HG03103 (cell line): Measurements from ENCODE around the gene KCNQ1.

Source experiments
- ATAC-seq: cut with Tn5 transposase; IDR thresholded peaks from one replicate; pipeline ENCODE4 v1.9.1; 2021; ENCODE audit warnings: low read depth; ENCODE audit not compliant: unreplicated experiment

Gene KCNQ1

DNA sequence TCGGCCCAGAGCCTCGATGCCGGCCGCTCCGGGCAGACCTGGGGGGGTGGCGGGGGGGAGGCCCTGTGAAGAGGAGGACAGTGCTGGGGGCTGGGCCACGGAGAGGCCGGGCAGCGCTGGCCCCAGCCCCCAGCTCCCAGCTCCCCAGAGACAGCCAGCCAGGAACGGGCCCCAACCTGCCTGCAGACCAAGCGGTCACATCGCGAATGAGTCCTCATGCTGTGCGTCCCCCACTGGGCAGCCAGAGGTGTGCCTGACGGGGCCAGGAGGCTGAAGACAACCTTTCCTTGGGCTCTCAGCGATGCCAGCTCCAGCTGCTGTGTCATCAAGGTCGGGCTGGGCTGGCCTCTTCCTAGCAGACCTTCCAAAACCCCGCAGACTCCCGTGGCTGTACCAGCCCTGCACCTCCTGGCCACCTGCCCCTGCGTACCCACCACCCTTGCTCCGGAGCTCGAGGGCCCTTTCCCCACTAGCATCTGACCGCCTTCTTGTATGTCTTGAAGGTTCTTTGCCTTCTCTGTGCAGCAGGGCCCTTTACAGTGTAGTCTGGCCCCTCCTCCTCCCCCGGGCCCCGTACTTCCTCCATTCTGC, 352.4 kb downstream of the KCNQ1 start:
- no peak for ATAC-seq

DNA sequence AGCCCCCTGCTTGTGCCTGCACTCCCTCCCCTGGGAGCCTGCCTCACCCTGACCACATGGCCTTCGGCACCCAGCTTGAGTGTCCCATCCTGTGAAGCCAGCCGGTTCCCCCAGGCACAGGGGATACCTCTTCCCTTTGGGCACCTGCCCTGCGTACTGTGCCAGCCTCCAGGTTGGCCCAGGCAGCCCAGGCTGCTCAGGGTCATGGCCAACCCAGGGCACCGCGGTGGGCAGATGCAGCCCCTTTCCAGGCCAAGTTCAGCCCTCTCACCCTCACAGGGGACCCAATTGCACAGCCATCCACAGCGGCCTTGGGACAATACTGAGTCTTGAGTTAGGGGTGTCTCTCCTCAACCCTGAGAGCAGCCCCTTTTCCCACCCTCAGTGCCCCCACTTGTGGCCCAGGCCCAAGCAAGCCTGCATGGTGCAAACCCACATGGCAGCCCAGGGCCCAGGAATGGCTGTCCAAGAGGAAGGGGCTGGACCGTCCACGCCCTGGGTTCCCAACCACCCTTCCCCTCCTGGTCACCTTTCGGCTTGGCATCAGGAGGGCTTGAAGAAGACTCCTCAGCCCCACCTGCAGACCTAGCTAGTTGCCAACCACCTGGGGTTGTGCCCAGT, 353.0 kb downstream of the KCNQ1 start:
- no peak for ATAC-seq

DNA sequence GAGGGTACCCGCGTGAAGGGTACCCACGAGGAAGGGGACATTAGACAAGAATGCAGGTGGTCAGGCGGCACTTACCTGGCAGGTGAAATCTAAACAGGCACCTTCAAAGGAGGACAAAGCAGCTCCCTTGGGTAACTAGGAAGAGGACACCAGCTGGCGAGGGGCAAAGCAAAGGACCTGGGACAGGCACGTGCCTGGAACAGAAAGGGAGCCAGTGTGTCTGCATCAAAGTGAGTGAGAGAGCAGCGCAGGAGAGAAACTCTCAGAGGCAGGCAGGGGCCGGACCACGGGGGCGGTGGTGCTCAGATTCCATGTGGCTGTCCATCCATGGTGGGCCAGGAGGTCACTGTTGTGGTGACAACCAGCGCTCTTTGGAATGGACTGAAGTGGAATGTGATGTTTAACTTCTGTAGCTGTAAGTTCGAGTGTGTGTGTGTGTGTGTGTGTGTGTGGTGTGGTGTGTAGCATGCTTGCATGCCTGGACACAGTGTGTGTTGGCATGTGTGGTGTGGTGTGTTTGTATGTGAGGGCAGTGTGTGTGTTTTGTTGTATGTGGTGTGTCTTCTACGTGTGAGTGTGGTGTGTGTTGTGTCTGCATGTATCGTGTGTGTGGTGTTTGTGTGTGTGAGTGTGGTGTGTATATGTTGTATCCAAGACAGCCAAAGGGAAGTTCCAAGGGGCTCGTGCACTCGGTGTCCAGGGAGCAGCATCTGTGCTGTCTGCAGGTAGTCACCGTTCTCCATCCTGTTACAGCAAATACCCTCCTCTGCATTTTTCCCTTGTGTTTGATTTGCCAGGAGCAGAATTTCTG, 354.3 kb downstream of the KCNQ1 start:
- ATAC-seq, result no peak

DNA sequence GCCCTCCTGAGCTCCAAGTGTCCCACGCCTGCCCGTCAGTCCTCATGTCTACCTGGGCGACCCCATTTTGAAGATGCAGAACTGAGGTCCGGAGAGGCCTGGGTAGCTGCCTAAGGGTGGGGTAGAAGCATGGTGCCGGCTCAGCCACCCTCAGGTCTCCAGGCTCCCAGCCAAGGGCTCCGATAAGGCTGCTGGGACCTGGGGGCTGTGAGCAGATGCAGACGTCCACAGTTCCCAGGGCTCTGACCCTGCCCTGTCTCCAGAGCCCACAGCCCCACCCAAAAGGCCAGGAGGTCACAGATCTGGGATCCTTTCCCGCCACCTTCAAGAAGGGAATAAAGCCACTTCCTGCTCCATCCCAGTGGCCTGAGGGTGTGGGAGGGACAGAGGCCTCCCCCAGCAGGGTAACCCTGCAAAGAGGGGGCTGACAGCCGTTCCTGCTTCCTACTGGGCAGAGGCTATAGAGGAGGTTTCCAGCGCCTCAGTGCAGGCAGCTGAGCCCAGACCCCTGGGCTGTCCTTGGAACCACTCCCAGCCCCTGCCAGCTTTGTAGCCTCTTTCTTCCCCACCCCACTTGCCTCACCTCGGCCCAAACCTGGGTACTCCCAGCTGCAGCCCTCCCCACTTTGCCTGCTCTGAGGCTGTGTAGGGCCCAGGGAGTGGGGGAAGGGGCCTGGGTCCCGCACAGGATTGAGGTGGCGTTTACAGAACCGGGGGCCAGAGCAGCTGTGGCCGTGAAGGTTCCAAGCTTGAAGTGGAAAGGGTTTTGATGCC, 355.3 kb downstream of the KCNQ1 start:
- ATAC-seq, result no peak

DNA sequence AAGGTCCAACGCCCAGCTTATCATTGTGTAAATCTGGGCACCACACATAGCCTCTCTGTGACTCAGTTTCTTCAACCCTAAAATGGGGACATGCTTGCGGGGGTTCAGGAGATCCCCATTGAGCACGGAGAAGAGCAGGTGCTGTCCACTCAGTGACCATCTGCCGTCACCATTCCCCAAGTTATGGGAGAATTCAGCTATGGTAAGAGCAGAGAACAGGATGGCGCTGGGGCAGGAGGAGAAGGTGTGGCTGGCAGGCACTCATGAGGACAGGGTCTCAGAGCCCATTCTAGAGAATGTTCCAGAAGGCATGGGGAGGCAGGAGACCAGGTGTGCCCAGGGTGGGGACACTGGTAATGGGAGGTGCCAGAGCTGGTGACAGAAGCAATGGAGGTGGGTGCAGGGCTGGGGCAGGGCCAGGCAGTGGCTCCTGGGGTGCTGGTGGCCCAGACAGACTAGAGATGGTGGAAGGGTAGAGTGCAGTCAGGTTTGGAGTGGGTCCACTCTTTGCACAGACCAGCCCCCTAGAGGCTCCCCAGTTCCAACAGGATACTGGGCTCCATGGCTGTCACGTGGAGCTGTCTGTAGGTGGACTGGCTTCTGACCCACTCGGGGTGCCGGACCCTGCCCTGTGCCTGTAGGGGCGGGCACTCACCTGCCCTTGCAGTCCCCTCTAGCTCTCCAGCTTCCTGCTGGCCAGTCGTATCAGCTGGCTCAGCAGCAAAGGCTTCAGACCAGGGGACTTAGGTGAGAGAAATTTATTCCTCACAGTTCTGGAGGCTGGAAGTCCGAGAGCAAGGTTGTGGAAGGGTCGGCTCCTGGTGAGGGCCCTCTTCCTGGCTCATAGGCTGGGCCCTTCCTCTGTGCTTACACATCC, 356.1 kb downstream of the KCNQ1 start:
- no peak for ATAC-seq

DNA sequence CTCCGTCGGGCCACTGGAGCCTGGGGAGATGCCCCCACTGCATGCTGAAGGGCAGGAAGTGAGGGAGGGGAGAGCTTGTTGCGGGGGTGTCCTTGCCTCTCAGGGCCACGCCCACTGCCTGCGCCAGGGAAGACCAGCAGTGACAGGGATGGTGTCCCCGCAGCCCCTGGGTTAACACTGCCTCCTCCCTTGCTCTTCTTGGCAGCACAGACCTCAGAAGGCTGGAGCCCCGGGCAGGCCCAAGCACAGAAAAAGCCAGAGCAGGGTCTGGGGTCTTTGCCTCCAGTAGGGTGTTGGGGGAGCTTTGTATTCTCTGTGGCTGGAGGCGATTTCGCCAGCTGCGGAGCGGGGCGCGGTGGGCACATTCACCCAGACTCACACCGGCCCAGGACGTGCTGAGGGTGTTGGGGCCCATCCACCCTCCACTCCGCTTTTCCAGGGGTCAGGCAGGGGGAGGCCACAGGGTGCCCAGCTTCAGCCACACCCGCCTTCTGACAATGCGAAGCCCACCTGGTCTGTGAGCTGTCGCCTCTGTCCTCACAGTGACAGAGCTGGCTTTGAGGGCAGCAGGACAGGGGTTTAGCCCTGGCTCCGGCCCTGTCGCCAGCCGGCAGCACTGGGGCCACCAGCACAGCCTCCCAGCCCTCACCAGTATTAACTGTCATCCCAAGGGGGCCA, 357.0 kb downstream of the KCNQ1 start:
- ATAC-seq, result no peak

DNA sequence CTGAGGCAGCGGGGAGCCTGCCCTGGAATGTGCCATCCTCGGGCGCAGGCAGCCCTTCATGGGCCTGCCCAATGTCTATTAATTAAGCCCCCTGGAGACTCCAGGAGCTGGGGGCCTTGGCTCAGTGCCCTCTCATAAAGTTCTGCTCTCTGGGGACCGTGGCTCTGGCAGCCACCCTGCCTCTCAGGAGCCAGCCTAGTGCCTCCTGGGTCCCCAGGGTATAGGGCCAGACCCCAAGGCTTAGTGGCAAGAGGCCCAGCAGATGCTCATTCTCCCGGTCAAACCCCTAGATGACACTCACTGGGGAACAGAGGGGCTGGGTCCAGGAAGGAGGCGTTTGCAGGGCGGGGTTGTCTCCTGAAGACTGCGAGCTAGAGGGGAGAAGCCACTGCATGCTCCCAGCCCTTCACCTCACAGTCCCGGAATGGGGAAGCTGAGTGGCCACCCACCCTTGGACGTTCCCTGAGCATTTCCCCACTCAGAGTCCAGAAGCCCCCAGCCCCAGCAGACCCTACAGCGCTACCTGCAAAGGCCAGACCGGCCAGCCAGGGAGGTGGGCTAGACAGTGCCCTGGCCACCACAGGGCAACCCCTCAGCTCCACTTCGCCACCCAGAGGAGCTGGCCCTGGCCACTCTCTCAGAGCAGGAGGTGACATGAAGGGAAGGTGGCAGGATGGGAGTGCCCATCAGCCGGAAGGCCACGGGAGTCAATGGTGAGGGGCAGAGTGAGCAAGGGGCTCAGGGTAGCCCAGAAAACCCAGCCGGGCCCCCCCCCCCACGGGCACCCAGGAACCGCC, 357.8 kb downstream of the KCNQ1 start:
- no peak for ATAC-seq

DNA sequence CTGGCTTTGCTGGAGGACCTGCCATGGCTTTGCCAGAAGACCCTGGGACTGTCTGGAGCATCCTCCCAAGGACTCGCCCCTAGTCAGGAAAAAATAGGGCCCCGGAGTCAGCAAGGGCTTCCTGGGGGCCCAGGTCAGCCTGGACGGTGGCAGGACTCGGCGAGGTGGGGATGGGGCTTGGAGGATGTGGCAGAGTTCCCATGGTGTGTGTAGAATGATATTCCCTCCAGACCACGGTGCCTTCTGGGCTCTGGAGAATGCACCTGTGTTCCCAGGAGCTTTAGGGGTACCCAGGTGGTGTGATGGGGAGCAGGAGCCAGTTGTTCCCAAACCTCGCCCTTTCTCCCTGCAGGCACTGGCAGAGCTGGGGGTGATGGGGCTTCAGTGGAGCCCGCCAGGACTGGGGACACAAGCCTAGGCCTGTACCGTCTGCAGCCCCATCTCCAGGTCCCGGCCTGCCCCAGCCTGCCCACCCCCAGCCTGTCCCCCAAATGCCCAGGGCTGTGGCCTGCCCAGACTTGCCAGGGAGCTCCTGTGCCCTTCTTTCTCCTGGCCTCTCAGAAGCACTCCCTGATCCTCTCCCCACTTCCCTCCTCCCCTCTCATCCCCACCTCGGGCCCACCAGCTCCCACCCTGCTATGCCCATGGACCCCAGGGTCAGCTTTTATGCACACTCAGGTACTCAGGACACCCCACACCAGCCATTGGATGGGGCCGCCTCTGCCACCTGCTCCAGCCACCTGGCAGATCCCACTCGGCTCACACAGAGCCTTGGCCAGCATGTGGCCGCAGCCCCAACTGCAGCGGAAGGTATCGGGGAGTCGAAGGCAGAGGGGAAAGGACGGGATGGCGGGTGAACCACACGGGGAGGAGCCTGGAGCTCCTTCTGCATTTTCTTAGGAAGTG, 358.6 kb downstream of the KCNQ1 start:
- no peak for ATAC-seq

DNA sequence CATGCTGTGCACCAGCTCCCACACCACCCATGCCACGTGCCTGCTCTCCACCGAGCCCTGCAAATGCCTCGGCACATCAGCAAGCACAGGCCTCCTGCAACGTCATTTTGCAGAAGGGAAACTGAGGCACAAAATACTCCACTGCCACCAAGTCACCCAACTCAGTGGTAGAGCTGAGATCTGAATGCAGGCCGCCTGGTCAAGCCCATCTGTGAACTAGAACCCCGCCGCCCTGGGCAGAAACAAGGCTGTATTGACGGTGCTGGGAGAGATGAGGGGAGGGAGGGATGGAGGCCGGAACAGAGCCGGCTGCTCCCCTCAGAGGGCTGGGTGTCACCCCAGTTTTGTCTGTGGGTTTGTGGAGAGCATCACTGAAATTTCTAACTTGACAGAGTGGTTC, 359.4 kb downstream of the KCNQ1 start:
- ATAC-seq, result no peak

DNA sequence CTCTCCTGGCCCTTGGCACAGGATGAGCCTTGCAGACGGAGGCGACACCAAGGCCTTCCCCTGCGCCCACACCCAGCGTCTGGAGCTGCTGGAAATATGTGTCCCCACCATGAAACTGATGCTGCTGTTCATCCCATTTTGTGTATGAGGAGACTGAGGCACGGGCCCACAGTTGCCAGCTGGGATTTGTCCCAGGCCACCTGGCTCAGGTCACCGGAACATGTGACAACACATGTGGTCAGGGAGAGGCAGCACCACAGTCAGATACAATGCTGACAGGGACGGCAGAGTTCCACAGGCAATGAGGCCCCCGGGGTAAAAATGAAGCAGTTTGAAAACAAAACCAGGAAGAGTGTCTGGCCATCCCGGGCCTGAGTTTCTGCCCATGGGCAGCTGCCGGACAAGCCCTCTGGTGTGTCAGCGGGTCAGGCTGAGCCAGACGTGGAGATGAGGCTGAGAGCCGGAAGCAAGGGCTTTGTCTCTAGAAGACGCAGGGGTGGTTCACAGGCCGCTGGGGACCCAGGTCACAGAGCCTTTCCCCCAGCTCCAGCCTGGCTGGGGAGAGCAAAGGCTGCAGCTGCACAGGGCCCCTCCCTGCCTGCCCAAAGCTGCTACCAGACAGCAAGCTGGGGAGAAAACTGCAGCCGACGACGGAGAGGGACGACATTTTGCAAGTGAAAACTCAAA, 360.0 kb downstream of the KCNQ1 start:
- ATAC-seq, result no peak

DNA sequence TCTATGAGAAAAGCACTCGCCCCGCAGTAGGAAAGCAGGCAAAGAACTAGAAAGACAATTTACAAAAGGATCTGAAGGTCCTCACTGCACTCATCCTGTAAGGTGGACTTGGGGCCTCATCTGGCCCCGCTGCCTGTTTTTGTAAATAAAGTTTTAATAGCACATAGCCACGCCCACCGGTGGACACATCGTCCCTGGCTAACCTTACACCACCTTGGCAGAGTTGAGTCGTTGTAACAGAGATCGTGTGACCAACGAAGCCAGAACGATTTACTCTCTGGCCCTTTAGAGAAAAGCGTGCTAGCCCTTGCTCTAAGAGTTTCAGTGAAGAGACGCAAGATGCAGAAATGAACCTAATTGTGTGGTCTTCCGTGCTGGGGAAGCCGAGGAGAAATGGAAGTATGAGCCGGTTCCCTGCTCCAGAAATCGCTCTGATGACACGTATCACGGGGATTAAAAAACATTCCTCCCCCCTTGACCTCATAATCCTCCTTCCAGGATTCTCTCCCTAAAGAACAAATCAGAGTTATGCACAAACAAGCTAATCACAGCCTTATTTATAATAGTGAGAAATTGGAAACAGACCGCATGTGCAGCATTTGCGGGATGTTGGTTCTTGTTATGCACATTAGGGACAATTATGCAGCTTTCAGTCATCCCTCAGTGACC, 360.7 kb downstream of the KCNQ1 start:
- no peak for ATAC-seq

DNA sequence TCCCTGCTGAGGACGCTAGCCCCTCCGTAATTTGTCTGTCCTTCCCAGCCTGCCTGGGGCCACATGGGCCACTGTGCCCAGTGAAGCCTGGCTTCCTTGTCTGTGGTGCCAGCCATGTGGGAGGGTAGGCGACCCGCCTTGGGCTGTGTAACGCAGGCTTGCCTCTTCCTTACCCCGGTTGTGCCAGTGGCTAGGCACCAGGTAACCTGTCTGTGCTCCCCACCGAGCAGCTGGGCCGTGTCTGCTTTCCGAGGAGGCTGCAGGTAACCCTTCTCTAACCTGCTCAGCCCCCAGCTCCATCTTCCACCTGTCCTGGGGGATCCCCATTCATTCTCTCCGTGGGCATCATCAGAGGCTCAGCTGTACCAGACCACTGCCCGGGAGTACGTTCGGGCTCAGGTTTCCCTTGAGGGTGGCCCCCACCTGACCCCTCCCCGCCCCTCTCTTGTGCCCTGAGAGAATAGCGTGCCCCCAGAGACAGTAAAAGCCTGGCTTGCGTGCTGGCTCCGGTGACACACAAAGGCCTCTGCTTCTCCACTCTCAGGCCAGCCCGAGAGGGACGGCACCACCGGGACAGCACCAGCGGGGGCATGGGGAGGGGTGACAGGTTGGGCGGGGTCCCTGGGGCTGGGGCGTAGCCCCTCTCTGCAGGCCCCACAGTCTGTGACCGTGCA, 361.7 kb downstream of the KCNQ1 start:
- no peak for ATAC-seq

DNA sequence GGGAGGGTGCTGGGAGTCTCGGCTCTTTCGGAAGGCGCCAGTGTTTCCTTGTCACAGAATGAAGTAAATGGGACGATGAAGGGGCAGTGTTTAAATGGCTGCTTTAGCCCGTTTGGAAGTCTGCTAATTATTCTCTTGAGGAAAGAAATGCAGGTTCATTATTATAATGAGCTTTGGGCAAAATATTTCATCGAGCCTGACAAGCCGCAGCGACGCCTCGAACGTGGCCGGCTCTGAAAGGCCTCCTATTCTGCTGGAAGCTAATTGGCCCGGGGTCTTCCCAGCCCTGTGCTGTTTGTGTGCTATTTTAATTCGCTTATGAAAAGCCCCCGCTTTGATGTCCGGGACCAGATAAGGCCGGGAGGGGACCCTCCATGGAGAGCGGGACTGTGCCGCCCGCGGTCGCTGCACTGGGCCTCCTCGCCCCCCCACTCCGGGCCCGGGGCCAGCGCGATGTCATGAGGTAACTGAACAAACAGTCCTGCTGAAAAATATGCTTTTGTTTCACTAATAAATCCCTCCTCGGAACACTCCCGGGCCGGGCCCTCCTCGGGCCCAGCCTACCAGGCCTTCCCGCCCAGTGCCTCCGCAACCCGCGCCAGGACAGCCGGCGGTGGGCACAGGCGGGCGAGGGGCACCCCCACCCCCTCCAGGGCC, 362.3 kb downstream of the KCNQ1 start:
- ATAC-seq, result no peak

DNA sequence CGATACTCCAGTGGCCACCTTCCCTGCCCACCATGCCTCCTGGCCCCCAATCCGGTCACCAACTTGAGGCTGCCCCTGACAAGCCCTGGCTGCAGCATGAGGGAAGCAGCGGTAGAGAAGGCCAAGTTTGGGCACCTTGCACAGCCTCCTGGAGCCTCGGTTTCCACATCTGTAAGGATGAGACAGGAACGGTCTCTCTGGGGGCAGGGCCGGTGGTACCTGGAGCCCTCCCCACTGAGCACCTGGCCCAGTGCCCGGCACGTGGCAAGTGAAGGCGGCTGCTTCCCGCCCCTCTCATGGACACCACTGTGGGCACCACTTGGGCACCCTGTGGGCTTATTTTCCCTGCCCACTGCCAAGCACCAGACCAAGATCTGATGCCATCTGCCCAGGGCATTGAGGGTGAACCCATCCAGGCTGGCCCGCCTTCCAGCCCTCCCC, 363.0 kb downstream of the KCNQ1 start:
- no peak for ATAC-seq
